GM12892 (cell line): ENCODE data around the gene ROCK2.
"Not testable (repeated sequence)": the region's sequence is repeated elsewhere in the genome, so short reads cannot be mapped to it uniquely, and the experiment has no call there.

Experiments
- DNase-seq: peaks from one replicate; pipeline ENCODE4 v3.0.0; 2011; ENCODE audit not compliant: insufficient read length
- FAIRE-seq: peaks from 2 replicates; lab custom pipeline; 2011; peaks lifted over from hg19 to GRCh38; lab: Jason Lieb, UNC
- POLR2A ChIP-seq: IDR thresholded peaks from 2 replicates; pipeline ENCODE4 v1.6.1; 2011; ENCODE audit warnings: low read depth, low read length, control low read depth
- POLR2AphosphoS5 ChIP-seq: IDR thresholded peaks from 2 replicates; pipeline ENCODE4 v1.6.1; 2011; ENCODE audit warnings: low read depth, low read length, control low read depth
- TAF1 ChIP-seq: IDR thresholded peaks from 2 replicates; pipeline ENCODE4 v1.6.1; 2011; ENCODE audit warnings: low read depth, mild to moderate bottlenecking, control low read depth, low read length, borderline replicate concordance

ROCK2 gene

DNA sequence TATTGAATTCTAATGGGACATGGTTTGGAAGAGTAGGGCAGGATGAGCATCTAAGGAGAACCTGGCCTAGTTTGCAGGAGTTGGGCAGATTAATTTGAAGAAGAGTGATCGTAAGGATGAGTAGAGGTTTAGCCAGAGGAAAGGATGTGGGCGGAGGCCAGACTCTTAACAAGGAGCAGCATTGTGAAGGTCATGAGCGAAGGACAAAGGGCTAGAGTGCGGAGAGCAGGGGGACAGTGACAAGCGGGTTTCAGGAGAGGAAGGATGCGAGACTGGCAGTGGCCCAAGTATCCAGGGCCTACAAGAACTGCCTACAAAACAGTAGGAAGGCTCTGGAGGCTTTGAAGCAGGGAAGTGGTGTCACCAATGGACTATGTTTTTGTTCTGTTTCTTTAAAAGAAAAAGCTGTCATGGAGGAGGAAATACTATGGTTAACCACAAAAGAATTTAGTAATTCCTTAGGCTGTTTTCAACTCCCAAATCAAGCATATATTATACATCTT lies 169.1 kb downstream of the ROCK2 start:
- DNase-seq (no peak), FAIRE-seq (no peak)
- no peak for TF ChIP-seq TAF1
- no peak for TF ChIP-seq POLR2AphosphoS5
- no peak for TF ChIP-seq POLR2A

DNA sequence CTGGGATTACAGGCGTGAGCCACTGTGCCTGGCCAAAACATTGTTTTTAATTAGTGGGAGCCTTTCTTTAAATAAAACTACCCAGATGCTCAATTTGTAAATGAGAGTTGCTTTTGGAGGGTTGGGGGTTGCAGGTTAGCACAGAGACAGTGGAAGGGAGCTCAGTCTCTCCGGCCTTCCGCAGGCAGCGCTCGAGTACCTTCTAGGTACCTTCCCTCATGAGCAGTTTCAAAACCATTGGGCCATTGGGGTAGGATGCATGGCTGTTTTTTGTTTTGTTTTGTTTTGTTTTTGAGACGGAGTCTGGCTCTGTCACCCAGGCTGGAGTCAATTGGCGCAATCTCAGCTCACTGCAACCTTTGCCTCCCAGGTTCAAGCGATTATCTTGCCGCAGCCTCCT lies 170.2 kb downstream of the ROCK2 start:
- DNase-seq (no peak), FAIRE-seq (no peak)
- no peak for TF ChIP-seq POLR2AphosphoS5
- TF ChIP-seq TAF1 = no peak
- TF ChIP-seq POLR2A = no peak

GRCh38 chr2:11169333-11169732 lies 175.1 kb downstream of the ROCK2 start:
- DNase-seq = no peak
- TF ChIP-seq POLR2A (no peak), TAF1 (no peak), POLR2AphosphoS5 (no peak)
- no peak for FAIRE-seq

DNA sequence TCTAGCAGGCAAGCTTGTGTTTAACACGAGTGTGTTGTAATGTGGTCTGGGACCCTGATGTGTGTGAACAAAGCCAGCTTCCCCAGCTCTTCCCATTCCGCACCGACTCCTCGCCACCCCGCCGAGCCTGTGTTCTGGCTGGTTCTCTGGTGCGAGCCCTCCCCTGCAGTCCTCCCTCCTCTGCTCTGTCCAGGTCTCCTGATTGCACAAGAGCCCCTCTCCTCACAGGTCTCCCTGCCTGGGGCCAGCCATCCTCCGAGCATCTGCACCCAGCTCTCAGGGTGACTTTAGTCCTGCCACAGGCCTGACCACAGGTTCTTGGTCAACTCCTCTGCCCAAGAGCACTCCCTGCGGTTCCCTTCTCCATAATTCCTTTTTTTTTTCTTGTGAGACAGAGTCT lies 175.9 kb downstream of the ROCK2 start:
- FAIRE-seq = no peak
- TF ChIP-seq POLR2A (no peak), TAF1 (no peak), POLR2AphosphoS5 (no peak)

GRCh38 chr2:11166476-11166875 lies 178.0 kb downstream of the ROCK2 start:
- FAIRE-seq (no peak), DNase-seq (no peak)
- no peak for TF ChIP-seq TAF1
- TF ChIP-seq POLR2A = no peak
- no peak for TF ChIP-seq POLR2AphosphoS5

More for the DNA sequence above, 175.9 kb downstream of the ROCK2 start:
- DNase-seq = no peak

DNA sequence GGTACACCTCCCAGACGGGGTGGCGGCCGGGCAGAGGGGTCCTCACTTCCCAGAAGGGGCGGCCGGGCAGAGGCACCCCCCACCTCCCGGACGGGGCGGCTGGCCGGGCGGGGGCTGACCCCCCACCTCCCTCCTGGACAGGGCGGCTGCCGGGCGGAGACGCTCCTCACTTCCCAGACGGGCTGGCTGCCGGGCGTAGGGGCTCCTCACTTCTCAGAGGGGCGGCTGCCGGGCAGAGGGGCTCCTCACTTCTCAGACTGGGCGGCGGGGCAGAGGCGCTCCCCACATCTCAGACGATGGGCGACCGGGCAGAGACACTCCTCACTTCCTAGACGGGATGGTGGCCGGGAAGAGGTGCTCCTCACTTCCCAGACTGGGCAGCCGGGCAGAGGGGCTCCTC lies 179.4 kb downstream of the ROCK2 start:
- not testable (repeated sequence) for DNase-seq, FAIRE-seq

DNA sequence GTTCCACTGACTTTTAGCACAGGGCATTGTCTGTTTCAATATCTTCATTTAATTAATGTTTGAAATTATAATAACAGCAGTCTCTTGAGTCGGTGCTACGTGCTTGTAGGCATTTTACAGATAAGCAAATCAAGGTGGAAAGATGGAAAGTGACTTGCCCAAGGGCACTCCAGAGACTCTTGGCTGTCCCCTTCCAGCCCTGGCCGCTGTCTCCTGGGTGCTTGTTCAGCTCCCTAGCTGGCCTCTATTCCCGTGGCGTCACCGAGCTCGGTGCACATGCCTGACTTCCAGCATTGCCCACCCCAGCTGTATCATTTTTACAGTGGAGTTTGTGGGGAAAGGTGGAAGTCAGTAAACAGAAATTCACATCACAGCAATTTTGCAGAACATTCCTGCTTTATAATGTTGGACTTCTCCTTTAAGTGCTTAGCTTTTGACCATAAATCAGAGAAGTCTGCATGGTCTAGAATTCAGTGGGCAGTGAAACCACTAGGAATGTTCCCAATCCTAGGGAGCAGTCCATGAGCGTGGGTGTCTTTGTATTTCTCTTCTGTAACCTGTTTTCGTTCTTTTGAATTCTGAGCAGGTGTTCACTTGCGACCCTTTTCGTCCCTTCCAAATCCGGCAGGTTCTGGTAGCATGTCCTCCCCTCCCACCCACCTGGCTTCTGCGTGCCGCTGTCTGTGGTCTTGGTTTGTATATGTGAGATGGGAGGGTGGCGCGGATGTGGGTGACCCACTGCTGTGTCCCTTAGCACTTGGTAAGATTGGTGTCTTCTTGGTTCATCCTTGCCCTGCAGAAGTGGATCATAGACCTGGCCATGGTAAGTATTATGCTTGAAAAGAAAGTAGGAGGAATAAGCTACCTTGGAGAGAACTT lies 180.8 kb downstream of the ROCK2 start:
- no peak for TF ChIP-seq POLR2AphosphoS5
- TF ChIP-seq TAF1 = no peak
- TF ChIP-seq POLR2A = no peak
- no peak for DNase-seq
- FAIRE-seq = no peak

DNA sequence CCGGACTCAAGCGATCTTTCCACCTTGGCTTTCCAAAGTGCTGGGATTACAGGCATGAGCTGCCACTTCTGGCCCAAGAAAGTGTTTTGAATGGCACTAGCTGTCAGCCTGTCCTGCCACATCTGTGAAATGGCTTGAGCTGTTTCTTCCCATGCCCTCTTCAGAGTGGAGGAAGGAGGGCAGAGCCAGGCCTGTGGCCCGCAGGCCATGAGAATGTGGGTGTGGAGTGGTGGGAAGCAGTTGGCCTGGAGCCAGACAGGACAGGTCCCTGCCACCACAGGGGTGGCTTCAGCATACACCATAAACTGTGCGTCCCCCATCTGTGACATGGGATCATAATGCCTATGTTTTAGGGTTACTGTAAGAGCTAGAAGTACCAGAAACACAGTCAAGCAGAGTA lies 182.7 kb downstream of the ROCK2 start:
- DNase-seq (no peak), FAIRE-seq (no peak)
- no peak for TF ChIP-seq TAF1
- TF ChIP-seq POLR2A = no peak
- TF ChIP-seq POLR2AphosphoS5 = no peak

DNA sequence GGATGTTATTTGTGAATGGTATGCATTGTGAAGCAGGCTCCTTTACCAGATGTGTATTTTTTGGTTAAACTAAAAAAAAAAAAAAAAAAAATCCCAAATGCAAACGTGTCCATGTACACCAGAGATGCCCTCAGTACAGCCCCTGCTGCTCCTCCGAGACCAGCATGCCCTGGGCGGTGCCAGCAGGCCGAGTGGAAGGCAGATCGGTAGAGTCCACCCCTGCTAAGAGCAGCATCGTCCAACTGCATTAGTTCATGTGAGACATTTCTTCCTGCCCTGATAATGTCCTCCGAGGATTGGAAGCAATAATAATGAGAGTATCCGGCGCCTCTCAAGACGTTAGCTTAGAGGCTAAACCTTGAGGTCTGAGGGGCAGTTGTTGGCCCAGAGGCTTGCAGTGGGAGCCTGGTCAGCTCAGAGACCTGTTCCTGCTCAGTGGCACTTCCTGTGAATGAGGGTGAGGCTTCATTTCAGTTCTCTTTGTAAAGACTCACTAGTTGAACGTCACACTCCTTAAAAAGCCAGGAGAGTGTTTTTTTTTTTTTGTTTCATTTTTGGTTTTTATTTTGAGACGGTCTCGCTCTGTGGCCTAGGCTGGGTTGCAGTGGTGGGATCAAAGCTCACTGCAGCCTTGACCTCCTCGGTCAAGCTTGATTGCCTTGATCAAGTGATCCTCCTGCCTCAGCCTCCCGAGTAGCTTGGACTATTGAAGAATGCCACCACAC lies 183.5 kb downstream of the ROCK2 start:
- TF ChIP-seq POLR2A = no peak
- no peak for TF ChIP-seq POLR2AphosphoS5
- no peak for TF ChIP-seq TAF1
- FAIRE-seq = no peak
- no peak for DNase-seq

GRCh38 chr2:11160256-11160655 lies 184.2 kb downstream of the ROCK2 start:
- FAIRE-seq (no peak), DNase-seq (no peak)
- TF ChIP-seq TAF1 = no peak

- TF ChIP-seq POLR2AphosphoS5 (no peak), POLR2A (no peak), TAF1 (no peak)
- DNase-seq = no peak
- FAIRE-seq = no peak
Observed at GRCh38 chr2:11159574-11160170, 184.8 kb downstream of the ROCK2 start.
